ENCODE measurements around the gene NDUFA6. TPM values are rescaled to one million over a fixed set of nuclear protein-coding genes. Genes with fewer than 3 reads are reported as not detected.

NDUFA6 gene
- total RNA-seq, 1 experiment from 2014 or later: 166 TPM

GRCh38 chr22:42039271-42039670 lies 51.3 kb downstream of the NDUFA6 start:
- no peak overlapping the region for H3K4me3 ChIP-seq (ENCODE audit: low read depth, low read length, poor library complexity, severe bottlenecking)
- no peaks in the 10 kb centered on the region for H3K27me3 ChIP-seq (replicated peaks; ENCODE audit: insufficient read depth, low read depth, low read length, poor library complexity)
- ChIA-PET CTCF (no interaction called here), POLR2A (ENCODE audit: low non-redundant PET) (no interaction called here)
- intact Hi-C loops (cut with micrococcal nuclease; ENCODE audit: unreplicated experiment): no loop called here
- no TSS peak for BruUV-seq (replicated peaks)
- no peaks in the 10 kb centered on the region for H3K4me1 ChIP-seq (ENCODE audit: insufficient read depth, low read length, poor library complexity, severe bottlenecking)
- no peak for DNase-seq (ENCODE audit: low spot score)
- TF ChIP-seq CTCF (conservative IDR thresholded peaks at IDR 0.05; ENCODE audit: low read depth, low read length) (no peak), EZH2 (IDR thresholded peaks at IDR 0.05; ENCODE audit: borderline replicate concordance, low read depth, low read length, poor library complexity, severe bottlenecking) (no peak)
- H3K9me3 ChIP-seq (ENCODE audit: low read depth, low read length, poor library complexity, severe bottlenecking): peaks cover 13% of the 10 kb centered on the region
- H3K36me3 ChIP-seq (ENCODE audit: insufficient read depth, low read length, poor library complexity, severe bottlenecking): no peaks in the 10 kb centered on the region
- H3K27ac ChIP-seq (ENCODE audit: low read depth, low read length, poor library complexity, severe bottlenecking): no peak overlapping the region

Other genes with a start within 250 kb of the NDUFA6 start
- gene SHISA8, start 175.7 kb downstream of the NDUFA6 start, total RNA-seq (2021): 1.4 and 1.8 TPM in 2 replicates
- gene TNFRSF13C, start 164.0 kb downstream of the NDUFA6 start, total RNA-seq (2021): 6.6 and 8.0 TPM in 2 replicates
- gene CENPM, start 143.6 kb downstream of the NDUFA6 start, total RNA-seq (2021): 62.1 and 67.2 TPM in 2 replicates
- gene SEPTIN3, start 121.3 kb downstream of the NDUFA6 start, total RNA-seq (2021): 3.6 and 4.6 TPM in 2 replicates
- gene WBP2NL, start 92.0 kb downstream of the NDUFA6 start, total RNA-seq (2021): 0.24 TPM in 1 of 2 replicates, not detected in the other
- gene NAGA, start 20.0 kb downstream of the NDUFA6 start, total RNA-seq (2021): 17.7 and 18.4 TPM in 2 replicates
- gene PHETA2, start 16.5 kb downstream of the NDUFA6 start, total RNA-seq (2021): 0.70 and 0.97 TPM in 2 replicates
- 61.8 and 62.6 TPM in 2 replicates for gene SMDT1, start 11.1 kb downstream of the NDUFA6 start, total RNA-seq (2021)
- gene CYP2D6, start 40.0 kb upstream of the NDUFA6 start, total RNA-seq (2021): 2.4 and 2.8 TPM in 2 replicates
- gene TCF20, start 179.9 kb upstream of the NDUFA6 start, total RNA-seq (2021): 69.3 and 77.8 TPM in 2 replicates

All from A673 (cell line).